Neural cell (in vitro differentiated cells): ENCODE results near the gene GDF3.

Experiments used
- CTCF ChIP-seq: fragments of 450-650 bp; IDR thresholded peaks from 2 replicates; pipeline ENCODE4 v1.5.1; 2014; ENCODE audit warnings: antibody characterized with exemption, mild to moderate bottlenecking, moderate library complexity; ENCODE audit not compliant: poor library complexity, severe bottlenecking
- EP300 ChIP-seq: fragments of 450-650 bp; conservative IDR thresholded peaks from 2 replicates; pipeline ENCODE4 v1.6.1; 2014; ENCODE audit warnings: antibody characterized with exemption, mild to moderate bottlenecking, moderate library complexity; ENCODE audit not compliant: poor library complexity, severe bottlenecking
- EZH2 ChIP-seq: fragments of 200-600, 300-800 bp; shearing (Covaris generic), sonication (generic); IDR thresholded peaks from 2 replicates; pipeline ENCODE4 v1.6.1; 2014; ENCODE audit warnings: antibody characterized with exemption, low read length, borderline replicate concordance, mild to moderate bottlenecking; ENCODE audit not compliant: insufficient read depth, poor library complexity, severe bottlenecking
- POLR2AphosphoS5 ChIP-seq: IDR thresholded peaks from 2 replicates; pipeline ENCODE4 v1.6.1; 2012
- RAD21 ChIP-seq: fragments of 450-650 bp; conservative IDR thresholded peaks from 2 replicates; pipeline ENCODE4 v1.6.1; 2014; ENCODE audit warnings: antibody characterized with exemption, mild to moderate bottlenecking, moderate library complexity
- REST ChIP-seq: IDR thresholded peaks from 2 replicates; pipeline ENCODE4 v1.6.1; 2012; ENCODE audit warnings: borderline replicate concordance
- SMC3 ChIP-seq: fragments of 450-650 bp; conservative IDR thresholded peaks from 2 replicates; pipeline ENCODE4 v1.6.1; 2014; ENCODE audit warnings: antibody characterized with exemption, mild to moderate bottlenecking, moderate library complexity; ENCODE audit not compliant: poor library complexity
- TAF1 ChIP-seq: IDR thresholded peaks from 2 replicates; pipeline ENCODE4 v1.6.1; 2012; ENCODE audit warnings: low read depth

- TF ChIP-seq CTCF, result no peak
- TF ChIP-seq RAD21, result no peak
- TF ChIP-seq POLR2AphosphoS5, result no peak
- TF ChIP-seq EZH2, result no peak
- TF ChIP-seq EP300, result no peak
- TF ChIP-seq TAF1, result no peak
- TF ChIP-seq REST, result no peak
- TF ChIP-seq SMC3, result no peak
Observed at GRCh38 chr12:7678744-7679143, 16.8 kb downstream of the GDF3 start.
